ENCODE data around the gene PIK3R3.

Gene PIK3R3

GRCh38 chr1:46132529-46133180 is at the start of gene PIK3R3:
Gene PIK3R3, minus strand, starts transcription at chr1:46132629. Its CDS starts 677 bp downstream, at chr1:46131952.
- peak; percentile 98 for DNase-seq

- no peak for DNase-seq
Measured at GRCh38 chr1:46181343-46182260, 49.2 kb upstream of the PIK3R3 start.

DNA sequence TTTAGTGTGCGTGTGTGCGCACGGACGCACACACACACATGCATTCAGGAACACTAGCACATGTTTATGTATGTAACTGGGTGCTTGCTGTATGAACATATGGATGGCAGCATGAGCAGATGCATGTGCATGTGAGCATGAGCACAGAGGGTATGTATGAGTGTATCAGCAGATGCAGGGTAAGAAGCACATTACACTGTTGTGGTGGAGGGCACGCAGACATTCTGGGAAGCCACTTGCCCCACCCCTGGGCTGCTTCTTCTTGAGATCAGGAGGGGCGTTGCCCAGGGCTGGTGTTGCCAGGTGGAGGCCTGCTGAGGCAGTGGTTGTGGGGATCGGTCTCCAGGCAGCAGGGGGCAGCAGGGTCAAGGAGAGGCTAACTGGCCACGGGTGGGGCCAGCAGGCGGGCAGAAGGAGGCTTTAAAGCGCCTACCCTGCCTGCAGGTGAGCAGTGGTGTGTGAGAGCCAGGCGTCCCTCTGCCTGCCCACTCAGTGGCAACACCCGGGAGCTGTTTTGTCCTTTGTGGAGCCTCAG is 47.7 kb upstream of the PIK3R3 start:
- no peak for DNase-seq

DNA sequence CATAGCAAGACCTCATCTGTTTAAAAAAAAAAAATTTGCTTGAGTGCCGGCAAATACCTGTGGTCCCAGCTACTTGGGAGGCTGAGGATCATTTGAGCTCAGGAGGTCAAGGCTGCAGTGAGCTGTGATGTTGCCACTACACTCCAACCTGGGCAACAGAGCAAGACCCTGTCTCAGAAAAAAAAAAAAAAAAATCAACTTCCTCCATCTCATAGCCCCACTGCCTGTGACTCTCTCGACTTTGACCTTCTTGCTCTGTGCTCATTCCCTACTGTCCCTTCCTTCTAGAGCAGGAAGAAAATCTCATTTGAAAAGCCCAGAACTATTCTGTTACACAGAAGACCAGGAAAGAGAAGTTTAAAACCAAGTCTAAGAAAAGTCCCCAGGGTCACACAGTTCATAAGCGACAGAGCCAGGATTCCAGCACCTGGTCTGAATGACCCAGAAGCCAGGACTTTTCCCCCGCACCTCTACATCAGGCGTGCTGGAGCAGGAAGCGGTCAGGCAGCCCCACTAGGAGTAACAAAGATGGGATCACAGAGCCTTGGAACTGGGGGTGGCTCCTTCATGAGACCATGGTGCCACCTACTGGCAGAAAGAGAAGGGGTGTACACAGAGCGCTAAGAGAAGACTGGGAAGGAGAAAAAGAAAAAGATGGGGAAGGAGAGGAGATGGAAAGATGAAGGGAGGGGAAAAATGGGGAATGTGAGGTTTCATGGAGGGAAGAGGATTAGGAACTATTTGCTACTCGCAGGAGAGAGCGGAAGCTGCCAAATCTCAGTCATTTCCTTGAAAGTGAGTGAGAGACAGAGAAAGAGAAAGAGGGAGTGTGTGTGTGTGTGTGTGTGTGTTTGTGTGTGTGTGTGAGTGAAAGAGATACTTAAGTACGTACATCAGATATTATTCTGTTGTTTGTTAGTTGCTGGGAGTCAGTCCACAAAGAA is 47.0 kb upstream of the PIK3R3 start:
- DNase-seq: peak; percentile 47

- no peak for DNase-seq
Measured at GRCh38 chr1:46176211-46176865, 43.9 kb upstream of the PIK3R3 start, which contains the start of gene P3R3URF. Gene P3R3URF, minus strand, starts transcription at chr1:46176488. Its CDS starts 17 bp downstream, at chr1:46176471.

- DNase-seq: no peak
Measured at GRCh38 chr1:46175243-46175642, 42.8 kb upstream of the PIK3R3 start.

GRCh38 chr1:46174448-46175231 is 42.2 kb upstream of the PIK3R3 start, which contains the start of gene TSPAN1:
Gene TSPAN1, plus strand, starts transcription at chr1:46175087. Its CDS starts 6,021 bp downstream, at chr1:46181108.
- no peak for DNase-seq

- DNase-seq: no peak
Measured at GRCh38 chr1:46173361-46173856, 41.0 kb upstream of the PIK3R3 start.

DNA sequence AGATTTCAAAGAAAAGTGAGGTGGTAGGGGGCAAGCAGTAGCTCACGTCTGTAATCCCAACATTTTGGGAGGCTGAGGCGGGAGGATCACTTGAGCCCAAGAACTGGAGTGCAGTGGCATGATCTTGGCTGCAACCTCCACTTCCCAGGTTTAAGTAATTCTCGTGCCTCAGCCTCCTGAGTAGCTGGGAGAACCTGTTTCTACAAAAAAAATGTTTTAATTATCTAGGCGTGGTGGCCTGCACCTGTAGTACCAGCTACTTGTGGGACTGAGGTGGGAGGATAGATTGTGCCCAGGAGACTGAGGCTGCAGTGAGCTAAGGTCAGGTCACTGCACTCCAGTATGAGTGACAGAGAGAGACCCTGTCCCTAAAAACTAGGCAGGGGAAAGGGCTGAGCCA is 39.9 kb upstream of the PIK3R3 start:
- DNase-seq: no peak

- no peak for DNase-seq
Measured at GRCh38 chr1:46171871-46172270, 39.4 kb upstream of the PIK3R3 start.

DNA sequence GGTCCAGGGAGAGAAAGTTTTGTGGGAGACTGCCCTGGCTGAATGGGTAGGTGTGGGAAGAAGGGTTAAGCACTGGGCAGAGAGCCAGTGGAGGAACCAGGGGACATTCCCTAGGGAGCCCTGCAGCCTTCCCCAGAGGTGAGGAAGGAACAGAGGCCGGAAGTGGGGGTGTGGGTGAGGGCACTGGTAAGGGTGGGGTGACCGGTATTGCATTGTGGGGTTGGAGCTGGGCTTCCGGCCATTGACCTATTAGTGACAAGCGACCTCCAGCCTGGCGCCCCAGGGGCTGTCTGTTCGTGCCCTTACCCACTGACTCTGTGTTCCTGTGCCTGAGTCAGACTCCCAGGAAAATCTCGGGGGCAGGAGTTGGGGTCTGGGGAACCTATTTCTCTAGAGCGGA is 38.9 kb upstream of the PIK3R3 start:
- DNase-seq: no peak

DNA sequence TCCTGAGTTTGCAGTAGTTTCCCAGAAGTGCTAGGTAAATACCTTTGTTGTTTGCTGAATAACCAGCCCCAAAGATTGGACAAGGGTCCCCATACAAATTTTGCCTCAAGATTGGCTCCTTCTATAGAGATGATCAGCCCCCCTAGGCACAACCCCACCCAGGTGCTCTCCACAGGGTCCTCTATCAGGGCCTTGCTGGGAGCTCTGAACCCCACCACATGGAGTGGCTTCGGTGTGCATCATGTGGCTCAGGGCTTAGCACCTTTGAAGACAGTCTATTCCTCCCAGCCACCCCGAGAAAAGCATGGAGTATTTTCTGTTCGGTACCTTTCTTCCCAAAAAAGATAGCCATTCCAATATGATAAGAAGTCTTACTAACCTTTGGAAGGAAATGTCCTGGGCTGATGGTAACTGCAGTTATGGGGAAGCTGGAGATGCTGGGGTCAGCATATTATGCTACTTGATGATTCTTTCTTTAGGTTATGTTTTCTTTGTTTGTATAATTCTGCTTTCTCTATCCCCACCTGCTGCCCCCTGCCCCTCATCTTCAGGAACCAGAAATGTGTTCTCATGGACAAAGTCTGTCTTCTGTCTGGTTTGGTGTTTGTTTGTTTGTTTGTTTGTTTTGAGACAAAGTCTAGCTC is 37.5 kb upstream of the PIK3R3 start:
- no peak for DNase-seq

DNA sequence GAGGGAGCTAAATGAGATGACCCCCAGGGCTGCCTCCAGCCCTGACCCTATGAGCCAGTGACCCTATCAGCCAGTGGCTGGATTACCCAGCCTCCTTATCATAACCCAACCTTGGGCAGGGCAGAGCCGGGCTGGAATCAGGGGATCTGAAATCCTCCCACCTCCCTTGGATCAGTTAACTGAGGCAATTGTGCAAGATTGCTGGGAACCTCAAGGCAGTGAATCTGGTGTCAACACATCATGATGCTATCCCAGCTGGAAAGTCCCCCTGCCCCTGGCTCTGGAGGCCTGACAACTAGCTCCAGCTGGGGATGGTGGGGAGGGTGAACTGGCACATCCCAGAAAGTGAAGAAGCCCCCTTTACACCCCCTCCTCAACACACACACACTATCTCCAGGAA is 36.0 kb upstream of the PIK3R3 start:
- DNase-seq: no peak

- no peak for DNase-seq
Measured at GRCh38 chr1:46166521-46167462, 34.4 kb upstream of the PIK3R3 start.

DNA sequence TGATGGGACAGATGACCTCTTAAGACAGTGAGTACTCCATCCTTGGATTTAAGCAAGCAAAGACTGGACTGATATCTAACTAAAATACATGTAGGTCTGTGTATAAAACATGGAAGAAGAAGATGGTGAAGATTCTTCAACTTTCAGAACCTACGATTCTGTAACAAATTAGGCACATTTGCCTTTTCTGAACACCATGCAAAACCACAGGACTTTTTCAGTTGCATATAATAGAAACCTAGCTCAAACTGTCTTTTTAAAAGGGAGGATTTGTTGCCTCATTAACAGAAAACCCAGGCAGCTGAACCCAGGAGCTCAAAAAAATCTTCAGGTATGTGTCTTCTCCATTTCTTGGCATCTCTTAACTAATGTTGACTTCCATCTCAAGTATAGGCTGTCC is 27.8 kb upstream of the PIK3R3 start:
- DNase-seq: no peak

GRCh38 chr1:46159516-46159915 is 27.1 kb upstream of the PIK3R3 start:
- no peak for DNase-seq

GRCh38 chr1:46158312-46159281 is 26.2 kb upstream of the PIK3R3 start:
- DNase-seq: no peak

DNA sequence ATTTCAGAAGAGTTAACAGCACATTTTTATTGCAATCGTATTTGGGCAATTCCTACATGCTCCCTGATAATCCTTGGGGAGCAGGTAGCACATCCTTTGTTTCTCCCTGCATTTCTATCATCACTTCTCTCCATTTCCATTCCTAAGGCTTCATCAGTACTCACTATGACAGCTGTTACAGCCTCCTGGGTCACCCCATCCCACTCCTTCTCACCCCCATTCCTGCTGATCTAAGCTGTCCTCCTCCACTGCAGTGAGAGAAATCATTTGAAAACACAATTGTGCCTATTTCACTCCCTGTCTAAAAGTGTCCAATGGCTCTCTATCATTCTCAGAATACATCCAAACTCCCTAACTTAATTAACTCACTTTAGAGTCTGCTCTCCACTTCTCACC is 25.5 kb upstream of the PIK3R3 start:
- DNase-seq: no peak

All from GDM1 (cell line).